OCI-M2 (cell line): Measurements from ENCODE around the gene DNAJC5.
A peak's percentile ranks its signal among the peaks of the same experiment; 100 is the strongest.
"Not testable (repeated sequence)": the region's sequence is repeated elsewhere in the genome, so short reads cannot be mapped to it uniquely, and the experiment has no call there.

Experiments
- DNase-seq: peaks from one replicate; lab custom pipeline; 2025; ENCODE audit not compliant: unreplicated experiment; lab: John Stamatoyannopoulos, UW

Gene DNAJC5

DNA sequence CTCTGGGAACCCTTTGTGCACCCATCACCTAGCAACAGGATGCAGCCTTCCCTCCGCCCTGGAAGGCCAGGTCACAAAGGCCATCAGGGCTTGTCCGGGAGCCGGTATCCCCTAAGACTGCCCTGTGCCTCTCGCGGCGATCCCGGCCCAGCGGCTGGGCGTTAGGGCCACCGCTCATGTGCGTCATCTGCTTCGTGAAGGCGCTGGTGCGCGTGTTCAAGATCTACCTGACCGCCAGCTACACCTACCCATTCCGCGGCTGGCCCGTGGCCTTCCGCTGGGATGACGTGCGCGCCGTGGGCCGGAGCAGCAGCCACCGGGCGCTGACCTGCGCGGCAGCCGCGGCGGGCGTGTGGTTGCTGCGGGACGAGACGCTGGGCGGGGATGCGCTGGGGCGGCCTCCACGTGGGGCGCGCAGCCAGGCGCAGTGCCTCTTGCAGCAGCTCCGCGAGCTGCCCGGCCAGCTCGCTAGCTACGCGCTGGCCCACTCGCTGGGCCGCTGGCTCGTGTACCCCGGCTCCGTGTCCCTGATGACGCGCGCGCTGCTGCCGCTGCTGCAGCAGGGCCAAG is 33.5 kb upstream of the DNAJC5 start, which contains the start of gene ABHD16B:
ABHD16B (plus strand) TSS at position 134 of the 570 bp plus-strand sequence; CDS start at position 177, 43 bp downstream.
- DNase-seq, result no peak

DNA sequence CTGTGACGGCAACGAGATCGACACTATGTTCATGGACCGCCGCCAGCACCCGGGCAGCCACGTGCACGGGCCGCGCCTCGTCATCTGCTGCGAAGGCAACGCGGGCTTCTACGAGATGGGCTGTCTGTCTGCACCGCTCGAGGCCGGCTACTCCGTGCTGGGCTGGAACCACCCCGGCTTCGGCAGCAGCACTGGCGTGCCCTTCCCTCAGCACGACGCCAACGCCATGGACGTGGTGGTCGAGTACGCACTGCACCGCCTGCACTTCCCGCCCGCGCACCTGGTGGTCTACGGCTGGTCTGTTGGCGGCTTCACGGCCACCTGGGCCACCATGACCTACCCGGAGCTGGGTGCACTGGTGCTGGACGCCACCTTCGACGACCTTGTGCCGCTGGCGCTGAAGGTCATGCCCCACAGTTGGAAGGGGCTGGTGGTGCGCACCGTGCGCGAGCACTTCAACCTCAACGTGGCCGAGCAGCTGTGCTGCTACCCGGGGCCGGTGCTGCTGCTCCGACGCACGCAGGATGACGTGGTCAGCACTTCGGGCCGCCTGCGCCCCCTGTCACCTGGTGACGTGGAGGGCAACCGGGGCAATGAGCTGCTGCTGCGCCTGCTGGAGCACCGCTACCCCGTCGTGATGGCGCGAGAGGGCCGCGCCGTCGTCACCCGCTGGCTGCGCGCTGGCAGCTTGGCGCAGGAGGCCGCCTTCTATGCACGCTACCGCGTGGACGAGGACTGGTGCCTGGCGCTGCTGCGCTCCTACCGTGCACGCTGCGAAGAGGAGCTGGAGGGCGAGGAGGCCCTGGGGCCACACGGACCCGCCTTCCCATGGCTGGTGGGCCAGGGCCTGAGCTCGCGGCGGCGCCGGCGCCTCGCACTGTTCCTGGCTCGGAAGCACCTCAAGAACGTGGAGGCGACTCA is 32.7 kb upstream of the DNAJC5 start:
- DNase-seq, result no peak

DNA sequence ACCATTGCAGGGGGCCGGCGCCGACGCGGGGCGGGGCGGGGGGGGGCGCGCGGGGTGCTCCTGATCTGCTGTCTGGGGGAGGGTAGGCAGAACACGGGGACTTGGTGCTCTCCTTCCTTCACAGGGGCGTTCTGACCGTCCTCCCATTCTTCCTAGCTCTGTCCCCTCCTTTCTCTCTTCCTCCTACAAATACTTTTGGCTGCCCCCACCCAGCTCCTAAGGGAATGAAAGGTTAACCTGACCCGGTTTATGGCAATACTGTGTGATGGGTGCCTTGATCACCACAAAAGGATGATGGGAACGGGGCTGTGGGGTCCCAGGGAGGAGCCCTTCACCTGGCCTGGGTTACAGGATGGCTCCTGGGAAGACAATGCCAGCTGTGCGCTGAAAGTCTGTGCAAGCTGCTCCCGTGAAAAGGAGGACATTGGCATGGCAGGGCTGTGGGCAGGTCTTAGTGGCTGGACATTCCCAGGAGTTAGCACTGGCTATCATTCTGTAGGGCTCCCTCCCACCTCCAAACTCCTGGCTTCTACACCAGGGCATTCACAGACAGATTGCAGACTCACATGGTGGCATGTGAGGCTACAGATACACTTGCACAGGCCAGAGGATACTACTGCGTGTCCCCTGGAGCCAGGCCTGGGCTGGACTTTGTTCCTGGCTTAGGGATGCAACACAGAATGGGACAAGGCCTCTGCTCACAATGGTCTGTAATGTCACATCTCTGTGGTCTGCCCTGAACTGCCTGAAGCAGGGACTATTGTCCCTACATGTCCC is 31.7 kb upstream of the DNAJC5 start:
- DNase-seq, result no peak

DNA sequence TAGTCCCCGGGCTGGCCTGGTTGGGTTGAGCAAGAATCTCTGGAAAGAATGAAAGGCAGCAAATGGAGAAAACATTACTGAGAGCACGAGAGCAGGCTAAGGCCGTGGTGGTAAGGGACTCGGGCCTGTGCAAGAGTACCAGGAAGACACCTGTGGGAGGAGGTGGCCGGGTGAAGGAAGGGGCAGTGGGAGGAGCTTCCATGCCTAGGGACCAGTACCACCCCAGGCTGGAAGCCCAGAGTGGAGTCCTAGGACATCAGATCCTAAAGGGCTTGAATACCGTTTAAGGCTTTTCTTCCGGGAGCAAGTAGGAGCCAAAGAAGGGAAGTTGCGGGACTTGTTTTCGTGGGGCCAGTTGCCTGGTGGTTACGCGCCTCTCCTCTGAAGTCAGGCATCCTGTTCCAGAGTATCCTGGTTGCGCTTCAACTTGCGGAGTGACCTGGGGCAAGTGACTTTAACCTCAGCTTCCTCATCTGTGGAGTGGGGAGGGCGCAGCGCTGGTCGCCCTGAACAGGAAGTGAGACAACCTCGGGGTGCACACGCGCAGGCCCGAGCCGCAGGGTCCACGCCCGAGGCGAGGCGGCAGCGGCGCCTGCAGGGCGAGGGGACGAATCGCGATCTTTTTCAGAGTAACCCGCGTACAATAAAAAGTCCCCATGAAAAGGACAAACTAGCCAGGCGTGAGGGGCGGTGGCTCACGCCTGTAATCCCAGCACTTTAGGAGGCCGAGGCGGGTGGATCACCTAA is 31.0 kb upstream of the DNAJC5 start:
- peak; percentile 45 for DNase-seq

DNA sequence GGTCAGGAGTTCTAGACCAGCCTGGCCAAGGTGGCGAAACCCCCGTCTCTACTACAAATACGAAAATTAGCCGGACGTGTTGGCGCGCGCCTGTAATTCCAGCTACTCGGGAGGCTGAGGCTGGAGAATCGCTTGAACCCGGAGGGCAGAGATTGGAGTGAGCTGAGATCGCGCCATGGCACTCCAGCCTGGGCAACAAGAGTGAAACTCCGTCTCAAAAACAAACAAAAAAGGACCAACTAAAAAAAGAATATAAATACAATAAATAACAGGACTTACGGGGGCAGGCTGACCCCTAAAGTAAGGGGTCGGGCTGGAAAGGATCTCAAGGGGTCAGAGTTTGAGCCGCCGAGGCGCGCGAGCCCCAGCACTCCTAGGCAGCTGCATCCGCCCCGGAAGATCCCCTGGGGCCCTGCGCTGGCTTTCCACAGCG is 30.4 kb upstream of the DNAJC5 start:
- no peak for DNase-seq

DNA sequence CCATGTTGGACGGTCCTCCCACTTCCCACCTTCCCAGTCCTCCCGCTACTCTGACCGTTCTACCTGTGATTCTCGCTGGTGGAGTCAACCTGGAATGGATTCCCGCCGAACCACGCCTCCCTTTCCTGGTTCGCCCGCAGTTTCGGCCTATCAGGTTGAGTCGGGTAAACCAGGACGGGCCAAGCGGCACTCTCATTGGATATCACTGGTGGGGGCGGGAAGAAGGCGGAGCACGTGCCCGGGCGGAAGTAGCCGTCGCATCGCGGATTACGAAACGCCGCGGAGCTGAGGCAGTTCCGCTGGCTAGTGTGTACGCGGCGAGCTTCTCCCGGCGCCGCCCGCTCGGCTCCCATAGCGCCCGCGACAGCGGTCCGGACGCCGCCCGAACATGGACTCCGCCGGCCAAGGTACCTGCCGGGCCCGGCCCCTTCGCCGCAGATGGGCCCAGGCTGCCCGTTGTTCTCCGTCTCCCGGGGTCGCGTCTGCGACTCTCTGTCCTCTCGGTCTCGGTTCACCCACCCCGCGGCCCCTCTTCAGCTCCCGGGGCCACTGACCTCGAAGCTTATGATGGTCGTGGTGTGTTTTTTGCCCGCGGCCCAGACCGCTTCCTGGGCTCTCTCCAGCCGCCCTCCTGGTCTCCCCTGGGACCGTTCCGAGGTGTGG is 29.8 kb upstream of the DNAJC5 start, which contains the start of gene TPD52L2:
TPD52L2 (plus strand) TSS at position 293 of the 663 bp plus-strand sequence; CDS start at position 389, 96 bp downstream.
- peak; percentile 92 for DNase-seq

DNA sequence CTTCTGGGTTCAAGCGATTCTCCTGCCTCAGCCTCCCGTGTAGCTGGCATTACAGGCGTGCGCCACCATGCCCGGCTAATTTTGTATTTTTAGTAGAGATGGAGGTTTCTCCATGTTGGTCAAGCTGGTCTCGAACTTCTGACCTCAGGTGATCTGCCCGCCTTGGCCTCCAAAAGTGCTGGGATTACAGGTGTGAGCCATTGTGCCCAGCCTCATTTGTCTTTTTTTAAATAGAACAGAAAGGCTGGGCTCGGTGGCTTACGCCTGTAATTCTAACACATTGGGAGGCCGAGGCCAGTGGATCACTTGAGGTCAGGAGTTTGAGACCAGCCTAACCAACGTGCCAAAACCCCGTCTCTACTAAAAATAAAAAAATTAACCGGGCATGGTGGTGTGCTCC is 27.9 kb upstream of the DNAJC5 start:
- not testable (repeated sequence) for DNase-seq

DNA sequence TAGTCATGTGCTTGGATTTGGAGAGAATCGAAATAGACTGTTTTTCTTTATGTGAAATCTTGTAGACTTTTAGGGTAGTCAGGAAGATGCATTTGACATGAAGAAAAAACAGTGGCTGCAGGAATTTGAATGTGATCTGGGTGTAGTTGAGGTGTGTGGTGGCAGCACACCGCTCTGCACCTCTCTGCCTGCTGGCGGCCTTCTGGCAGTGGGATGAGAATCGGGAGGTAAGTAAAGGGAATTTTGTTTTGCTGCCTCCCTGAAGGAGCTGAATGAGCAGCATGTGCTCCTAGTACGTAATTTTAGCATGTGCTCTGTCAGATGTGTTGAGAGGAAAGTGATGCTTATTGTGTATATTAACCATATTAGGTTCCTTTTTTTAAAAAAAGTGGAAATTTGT is 26.7 kb upstream of the DNAJC5 start:
- DNase-seq, result no peak

DNA sequence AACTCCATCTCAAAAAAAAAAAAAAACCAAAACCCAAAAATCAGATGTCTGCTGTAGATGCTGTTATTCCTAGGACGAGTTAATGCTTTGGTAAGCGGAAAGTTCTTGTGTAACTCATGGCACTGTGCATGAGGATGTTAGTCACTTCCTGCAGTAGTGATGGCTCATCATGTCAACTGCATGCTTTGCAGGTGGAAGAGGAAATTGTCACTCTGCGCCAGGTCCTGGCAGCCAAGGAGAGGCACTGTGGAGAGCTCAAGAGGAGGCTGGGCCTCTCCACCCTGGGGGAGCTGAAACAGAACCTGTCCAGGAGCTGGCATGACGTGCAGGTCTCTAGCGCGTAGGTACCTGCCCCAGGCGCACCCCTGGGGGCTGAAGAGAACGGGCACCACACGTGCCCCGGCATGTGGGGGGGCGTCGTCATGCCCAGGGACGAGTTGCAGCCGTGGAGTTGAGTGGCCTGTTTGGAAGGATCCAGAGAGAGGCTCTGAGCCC is 21.4 kb upstream of the DNAJC5 start:
- no peak for DNase-seq

DNA sequence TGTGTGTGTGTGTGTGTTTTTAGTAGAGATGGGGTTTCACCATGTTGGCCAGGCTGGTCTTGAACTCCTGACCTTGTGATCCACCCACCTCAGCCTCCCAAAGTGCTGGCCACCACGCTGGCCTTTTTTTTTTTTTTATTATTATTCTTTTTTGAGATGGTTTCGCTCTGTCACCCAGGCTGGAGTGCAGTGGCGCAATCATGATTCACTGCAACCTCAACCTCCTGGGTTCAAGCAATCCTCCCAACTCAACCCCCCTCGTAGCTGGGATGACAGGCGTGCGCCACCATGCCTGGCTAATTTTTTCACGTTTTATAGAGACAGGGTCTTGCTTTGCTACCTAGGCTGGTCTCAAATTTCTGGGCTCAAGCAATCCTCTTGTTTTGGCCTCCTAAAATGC is 20.7 kb upstream of the DNAJC5 start:
- DNase-seq, result not testable (repeated sequence)

DNA sequence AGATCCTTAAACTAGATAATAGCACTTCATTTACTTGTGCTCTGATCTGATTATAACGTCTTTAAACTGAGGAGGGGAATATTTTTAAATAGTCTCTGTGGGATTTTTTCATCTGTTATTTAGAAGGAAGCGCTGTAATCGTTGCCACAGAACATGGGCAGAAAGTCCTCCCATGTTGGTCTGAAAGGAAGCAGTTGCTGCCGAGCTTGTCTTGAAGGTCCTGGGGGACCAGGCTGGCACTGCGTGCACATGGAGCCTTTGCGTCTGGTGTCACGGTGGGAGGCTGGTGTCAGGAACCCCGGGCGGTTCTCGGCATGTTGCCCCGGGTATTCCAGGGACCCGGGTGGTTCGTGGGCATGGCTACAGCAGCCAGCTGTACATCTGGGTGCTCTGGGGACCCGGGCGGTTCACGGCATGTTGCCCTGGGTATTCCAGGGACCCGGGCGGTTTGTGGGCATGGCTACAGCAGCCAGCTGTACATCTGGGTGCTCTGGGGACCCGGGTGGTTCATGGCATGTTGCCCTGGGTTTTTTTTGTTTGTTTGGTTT is 18.4 kb upstream of the DNAJC5 start:
- DNase-seq, result no peak

DNA sequence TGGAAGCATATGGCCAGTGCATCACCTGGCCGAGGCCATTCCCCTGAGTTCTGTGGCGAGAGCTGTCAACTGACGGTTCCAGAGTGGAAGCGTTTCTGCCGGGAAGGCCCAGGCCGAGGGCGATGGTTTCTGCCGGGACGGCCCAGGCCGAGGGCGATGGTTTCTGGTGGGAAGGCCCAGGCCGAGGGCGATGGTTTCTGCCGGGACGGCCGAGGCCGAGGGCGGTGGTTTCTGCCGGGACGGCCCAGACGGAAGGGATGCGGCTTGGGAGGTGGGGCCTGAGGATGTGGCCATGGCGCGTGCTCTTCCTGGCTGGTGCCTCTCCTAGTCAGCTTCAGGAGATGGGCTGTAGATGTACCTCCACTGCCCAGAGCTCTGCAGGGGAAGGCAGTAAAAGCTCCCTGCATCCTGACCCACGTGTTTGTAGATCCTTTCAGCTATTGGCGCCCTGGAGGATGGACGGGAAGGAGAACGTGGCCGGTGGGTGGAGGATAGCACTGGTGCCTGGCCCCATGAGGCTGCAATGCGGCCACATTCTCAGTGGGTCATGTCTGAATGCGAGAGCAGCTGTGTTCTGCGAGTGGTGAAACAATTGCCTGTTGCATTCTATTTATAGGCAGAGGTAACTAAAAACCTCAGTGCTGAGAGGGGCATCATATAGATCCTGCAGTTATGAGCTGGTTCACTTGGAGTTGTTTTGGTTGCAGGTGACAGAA is 17.0 kb upstream of the DNAJC5 start:
- DNase-seq, result no peak

DNA sequence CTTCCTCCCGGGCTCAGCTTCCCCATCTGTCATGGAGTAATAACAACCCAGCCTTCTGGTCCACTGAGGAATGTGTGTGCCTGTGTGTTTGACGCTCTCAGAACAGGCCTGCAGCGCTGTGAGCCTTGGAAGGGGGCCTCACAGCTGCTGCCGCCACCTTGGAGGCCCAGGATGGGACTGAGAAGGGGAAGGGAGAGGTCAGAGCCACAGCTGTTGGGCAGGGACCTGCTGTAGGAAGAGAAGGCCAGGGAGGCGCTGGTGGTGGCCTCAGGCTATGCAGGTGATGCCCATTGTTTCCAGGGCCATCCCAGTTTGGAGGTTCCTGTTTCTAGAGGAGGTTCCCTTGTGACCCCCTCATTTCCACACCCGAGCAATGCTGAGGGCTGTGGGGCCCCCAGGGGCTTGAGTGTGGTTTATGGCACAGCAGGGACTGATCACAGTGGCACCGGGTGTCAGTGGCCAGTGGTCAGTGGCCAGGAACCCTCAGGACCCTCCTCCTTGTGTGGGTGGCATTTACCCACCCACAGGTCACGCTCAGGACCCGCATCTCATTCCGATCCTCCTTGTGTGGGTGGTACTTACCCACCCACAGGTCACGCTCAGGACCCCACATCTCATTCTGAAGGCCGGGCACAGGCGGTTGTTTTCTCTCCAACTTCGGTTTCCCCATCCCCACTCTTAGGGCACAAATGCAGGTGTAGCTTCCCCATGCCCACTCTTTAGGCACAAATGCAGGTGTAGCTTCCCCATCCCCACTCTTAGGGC is 15.8 kb upstream of the DNAJC5 start:
- DNase-seq, result no peak

DNA sequence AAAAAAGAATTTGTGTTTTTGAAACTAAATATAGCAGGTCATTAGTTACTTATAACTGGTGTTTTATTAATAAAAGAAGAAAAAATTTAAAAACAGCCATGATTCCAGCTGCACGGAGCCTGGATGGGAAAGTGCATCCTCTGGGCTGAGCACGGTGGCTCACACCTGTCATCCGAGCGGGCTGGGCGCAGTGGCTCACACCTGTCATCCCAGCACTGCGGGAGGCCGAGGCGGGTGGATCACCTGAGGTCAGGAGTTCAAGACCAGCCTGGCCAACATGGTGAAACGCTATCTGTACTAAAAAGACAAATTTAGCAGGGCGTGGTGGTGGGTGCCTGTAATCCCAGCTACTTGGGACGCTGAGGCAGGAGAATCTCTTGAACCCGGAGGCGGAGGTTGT is 14.0 kb upstream of the DNAJC5 start:
- not testable (repeated sequence) for DNase-seq

DNA sequence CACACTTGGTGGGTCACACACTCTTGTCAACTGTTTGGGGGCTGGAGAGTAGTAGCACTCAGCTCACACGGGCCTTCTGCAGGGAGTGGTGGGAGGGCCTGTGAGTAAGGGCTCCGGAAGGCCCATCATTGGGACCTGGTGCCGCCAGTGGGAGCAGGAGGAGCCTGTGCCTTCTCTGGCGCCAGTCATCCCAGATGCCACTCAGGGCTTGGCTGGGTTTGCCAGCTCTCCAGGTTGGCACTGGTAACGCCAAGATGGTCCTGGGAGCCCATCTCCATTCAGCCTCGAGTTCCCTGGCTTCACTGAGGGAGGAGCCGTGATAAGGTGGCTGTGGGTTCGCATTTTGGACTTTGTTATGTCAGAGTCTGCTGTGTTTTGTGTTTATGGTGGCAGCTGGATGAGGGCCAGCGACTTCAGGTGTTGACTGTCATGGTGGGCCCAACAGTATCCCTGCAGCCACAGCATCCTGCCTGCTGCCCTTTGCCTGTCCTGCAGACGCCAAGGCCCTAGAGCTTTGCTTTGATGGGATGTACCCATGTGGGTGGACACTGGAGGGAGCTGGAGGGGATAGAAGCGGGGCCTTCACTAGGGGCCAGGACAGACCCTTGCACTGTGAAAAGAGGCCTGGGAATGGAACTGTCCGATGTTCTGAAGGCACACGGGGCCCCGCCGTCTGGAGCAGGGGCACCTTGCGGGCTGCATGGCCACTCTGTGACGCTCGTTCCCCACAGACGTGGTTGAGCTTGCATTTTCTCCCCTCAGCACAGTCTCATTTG is 13.3 kb upstream of the DNAJC5 start:
- DNase-seq, result no peak

DNA sequence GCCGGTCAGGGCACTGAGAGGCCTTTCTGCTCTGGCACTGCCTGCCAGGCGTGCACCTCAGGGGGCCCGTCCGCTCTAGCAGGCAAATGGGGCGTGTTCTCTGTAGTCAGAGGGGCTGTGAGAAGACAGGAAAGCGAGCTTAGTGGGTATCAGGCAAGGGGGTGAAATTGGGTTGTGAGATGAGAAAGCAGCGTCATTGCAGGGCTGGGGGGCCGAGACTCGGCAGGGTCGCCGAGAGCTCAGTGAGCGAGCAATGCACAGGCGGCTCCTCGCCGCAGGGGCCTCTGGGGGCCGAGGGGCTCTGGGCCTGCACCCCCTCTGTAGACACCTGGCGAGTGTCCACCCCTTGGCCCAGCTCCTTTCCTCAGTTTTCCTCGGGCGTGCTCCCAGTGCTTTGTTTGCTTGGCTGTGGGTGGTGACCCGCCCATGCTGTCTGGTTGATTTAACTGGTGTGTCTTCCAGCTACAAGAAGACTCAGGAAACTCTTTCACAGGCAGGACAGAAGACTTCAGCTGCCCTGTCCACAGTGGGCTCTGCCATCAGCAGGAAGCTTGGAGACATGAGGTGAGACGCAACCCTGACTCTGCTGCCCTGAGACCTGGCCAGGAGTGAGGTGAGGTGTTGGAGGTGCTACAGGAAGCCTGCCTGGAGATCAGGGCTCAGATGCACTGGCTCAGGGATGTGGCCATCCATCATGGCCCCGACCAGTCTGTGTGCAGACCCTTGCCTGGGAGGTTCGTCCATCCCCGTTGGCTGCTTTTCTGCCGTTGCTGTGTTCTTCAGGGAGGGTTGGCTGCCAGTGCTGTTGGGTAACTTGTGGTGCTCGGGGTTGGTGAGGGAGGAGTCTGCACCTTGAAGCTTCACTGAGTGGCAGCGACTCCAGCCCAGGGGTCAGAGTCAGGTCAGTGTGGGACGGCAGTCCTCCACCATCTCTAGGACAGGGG is 12.4 kb upstream of the DNAJC5 start:
- DNase-seq, result no peak

DNA sequence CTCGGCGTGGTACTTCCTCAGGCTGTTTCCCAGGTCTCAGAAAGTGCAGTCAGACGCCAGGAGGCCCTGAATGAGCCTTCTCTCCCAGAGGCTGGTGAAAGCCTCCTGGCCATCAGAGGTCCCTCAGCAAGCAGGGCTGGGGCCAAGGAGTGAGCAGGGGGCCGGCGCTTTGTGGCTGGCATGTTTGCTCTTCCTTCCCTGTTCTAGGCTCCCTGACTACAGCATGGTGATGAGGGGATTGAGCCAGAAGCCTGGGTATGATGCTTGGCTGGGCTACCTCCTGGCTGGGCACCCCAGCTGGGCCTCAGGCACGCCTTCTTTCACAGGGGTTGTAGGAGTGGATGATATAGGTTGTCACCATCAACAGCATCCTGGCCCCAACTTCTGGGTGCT is 11.7 kb upstream of the DNAJC5 start:
- DNase-seq, result no peak
